Smooth muscle cell (in vitro differentiated cells): ENCODE results near the gene MKI67. TPM values are rescaled to one million over a fixed set of nuclear protein-coding genes. Genes with fewer than 3 reads are reported as not detected.

Experiments used
- DNase-seq: peaks from one replicate; lab custom pipeline; 2025; ENCODE audit not compliant: unreplicated experiment; lab: John Stamatoyannopoulos, UW
- H2AFZ ChIP-seq: fragments of 200-600 bp; sonication (generic); 2 replicates; pipeline ENCODE4 v1.6.0; 2016; ENCODE audit warnings: antibody characterized with exemption, low read depth, mild to moderate bottlenecking
- H3F3A ChIP-seq: fragments of 200-600 bp; sonication (generic); 2 replicates; pipeline ENCODE4 v1.6.0; 2017; ENCODE audit warnings: antibody characterized with exemption, low read depth
- H3K27ac ChIP-seq: fragments of 200-600 bp; sonication (generic); 2 replicates; pipeline ENCODE4 v1.5.1; 2016; ENCODE audit warnings: low read depth, mild to moderate bottlenecking
- H3K27me3 ChIP-seq: fragments of 200-600 bp; sonication (generic); 2 replicates; pipeline ENCODE4 v1.6.1; 2016; ENCODE audit warnings: low read depth, mild to moderate bottlenecking
- H3K36me3 ChIP-seq: fragments of 200-600 bp; sonication (generic); 2 replicates; pipeline ENCODE4 v1.5.1; 2016; ENCODE audit warnings: low read depth
- H3K4me1 ChIP-seq: fragments of 200-600 bp; sonication (generic); 2 replicates; pipeline ENCODE4 v1.5.1; 2016; ENCODE audit warnings: low read depth
- H3K4me2 ChIP-seq: fragments of 200-600 bp; sonication (generic); 2 replicates; pipeline ENCODE4 v1.6.0; 2016; ENCODE audit warnings: mild to moderate bottlenecking
- H3K4me3 ChIP-seq: fragments of 200-600 bp; sonication (generic); 2 replicates; pipeline ENCODE4 v1.5.1; 2016; ENCODE audit warnings: mild to moderate bottlenecking
- H3K79me2 ChIP-seq: fragments of 200-600 bp; sonication (generic); 2 replicates; pipeline ENCODE4 v1.6.0; 2016; ENCODE audit warnings: low read depth, mild to moderate bottlenecking
- H3K9ac ChIP-seq: fragments of 200-600 bp; sonication (generic); 2 replicates; pipeline ENCODE4 v1.6.0; 2016; ENCODE audit warnings: low read depth
- H3K9me3 ChIP-seq: fragments of 200-600 bp; sonication (generic); replicated peaks from 2 replicates; pipeline ENCODE4 v1.5.1; 2016; ENCODE audit warnings: low read depth
- H4K20me1 ChIP-seq: fragments of 200-600 bp; sonication (generic); 2 replicates; pipeline ENCODE4 v1.6.0; 2016; ENCODE audit warnings: low read depth
- CTCF ChIP-seq: fragments of 200-600 bp; sonication (generic); IDR thresholded peaks from 2 replicates; pipeline ENCODE4 v1.5.1; 2017; ENCODE audit warnings: borderline replicate concordance, mild to moderate bottlenecking, antibody characterized with exemption; ENCODE audit not compliant: insufficient read depth, poor library complexity, severe bottlenecking
- WGBS: methylation state at CpG from one replicate; pipeline ENCODE4 v1.1.7; 2016; ENCODE audit warnings: low lambda C conversion rate; 5-methylcytosine and 5-hydroxymethylcytosine counted together
- polyA plus RNA-seq: library from polyadenylated mRNA; unstranded; fragments of >200 nt; fragmentation: Nextera tagmentation; extraction: Ambion mirVana; gene quantifications from 2 replicates; pipeline ENCODE4 v1.2.1, GENCODE V29; 2016
- total RNA-seq: library from RNA; depleted of rRNA; stranded (reverse); fragments of >200 nt; gene quantifications from 2 replicates; pipeline ENCODE4 v1.2.3, GENCODE V29; 2014

Gene MKI67
- total and polyA plus RNA-seq, 2 experiments from 2014 or later: 7.9 to 10.8 TPM

GRCh38 chr10:128072941-128073645 lies 53.1 kb downstream of the MKI67 start:
- Histone ChIP-seq H4K20me1 (no peaks in the 10 kb centered on the region), H3K4me2 (no peak overlapping the region), H3K27ac (no peak overlapping the region), H3F3A (no peaks in the 10 kb centered on the region), H3K4me1 (no peaks in the 10 kb centered on the region), H3K9me3 (no peaks in the 10 kb centered on the region), H3K4me3 (no peak overlapping the region), H3K79me2 (no peaks in the 10 kb centered on the region), H3K9ac (no peak overlapping the region), H3K36me3 (peaks cover 20% of the 10 kb centered on the region), H2AFZ (no peak overlapping the region), H3K27me3 (no peaks in the 10 kb centered on the region)
- no peak for TF ChIP-seq CTCF
- 94% methylated on average over 14 of the region's 14 CpGs for WGBS
- no peak for DNase-seq

GRCh38 chr10:128072046-128072445 lies 54.2 kb downstream of the MKI67 start:
- H3K79me2 ChIP-seq: no peaks in the 10 kb centered on the region
- WGBS: 97% methylated on average over 6 of the region's 6 CpGs
- no peak for DNase-seq
- H3K9ac ChIP-seq: no peak overlapping the region
- H3F3A ChIP-seq: no peaks in the 10 kb centered on the region
- H3K4me3 ChIP-seq: no peak overlapping the region
- no peaks in the 10 kb centered on the region for H3K27me3 ChIP-seq
- no peak overlapping the region for H3K4me2 ChIP-seq
- no peak overlapping the region for H2AFZ ChIP-seq
- no peak for TF ChIP-seq CTCF
- no peaks in the 10 kb centered on the region for H3K4me1 ChIP-seq
- H4K20me1 ChIP-seq: no peaks in the 10 kb centered on the region
- H3K27ac ChIP-seq: no peak overlapping the region
- no peaks in the 10 kb centered on the region for H3K9me3 ChIP-seq
- peaks cover 20% of the 10 kb centered on the region for H3K36me3 ChIP-seq

- no peak overlapping the region for H2AFZ ChIP-seq
- H3K27ac ChIP-seq: no peak overlapping the region
- no peak for DNase-seq
- no peak for TF ChIP-seq CTCF
- no peaks in the 10 kb centered on the region for H3K4me1 ChIP-seq
- no peak overlapping the region for H3K4me2 ChIP-seq
- no peaks in the 10 kb centered on the region for H3F3A ChIP-seq
- H4K20me1 ChIP-seq: no peaks in the 10 kb centered on the region
- WGBS: 93% methylated on average over 9 of the region's 9 CpGs
- H3K36me3 ChIP-seq: peaks cover 20% of the 10 kb centered on the region
- H3K79me2 ChIP-seq: no peaks in the 10 kb centered on the region
- no peak overlapping the region for H3K4me3 ChIP-seq
- H3K9ac ChIP-seq: no peak overlapping the region
- no peaks in the 10 kb centered on the region for H3K9me3 ChIP-seq
- H3K27me3 ChIP-seq: no peaks in the 10 kb centered on the region
Observed at GRCh38 chr10:128071417-128071782, 54.8 kb downstream of the MKI67 start.
